ENCODE data around the gene CFDP1. TPM values are rescaled to one million over a fixed set of nuclear protein-coding genes. Genes with fewer than 3 reads are reported as not detected.

Gene CFDP1
- total and polyA plus RNA-seq, 8 donors, result 25.8 to 126 (median 60.7) TPM; not detected in 1

DNA sequence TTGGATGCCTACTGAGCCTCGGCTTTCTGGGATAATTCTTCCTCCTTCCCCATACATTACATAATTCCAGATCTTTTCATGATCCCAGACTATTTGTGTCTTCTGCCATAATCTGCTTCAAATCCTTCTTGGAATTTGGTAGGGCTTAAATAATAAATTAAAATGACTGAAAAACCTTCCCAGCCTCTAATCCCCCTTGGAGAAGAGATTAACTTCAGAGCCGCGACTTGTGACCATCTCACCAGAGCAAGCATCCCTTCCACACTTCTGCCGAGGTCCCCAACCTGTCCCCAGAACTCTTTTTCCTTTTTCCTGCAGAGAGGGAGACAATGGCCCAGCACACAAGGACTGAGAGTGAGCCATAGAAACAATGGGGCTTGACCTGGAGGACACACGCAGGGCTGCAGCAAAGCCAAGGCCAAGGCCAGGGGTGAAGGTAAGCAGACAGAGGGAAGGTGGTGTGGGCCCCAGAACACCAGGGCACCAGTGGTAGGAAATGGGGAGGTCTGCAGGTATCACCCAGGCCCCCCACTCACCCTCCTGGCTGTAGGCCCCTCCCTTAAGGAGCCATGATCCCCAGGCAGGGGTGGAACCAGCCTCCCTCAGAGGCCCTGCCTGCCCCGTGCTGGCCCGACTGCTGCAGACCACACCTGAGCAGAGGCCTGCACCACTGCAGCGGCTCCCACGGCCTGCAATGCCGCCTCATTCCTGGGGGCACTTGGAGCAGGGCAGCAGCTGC, 172.3 kb downstream of the CFDP1 start:
- peak in 1 of 2 donors; percentile 6 for DNase-seq
- Histone ChIP-seq H3K27me3 (peaks cover 0 to 22% (median 7%) of the 10 kb centered on the region in 3 donors), H3K36me3 (no peaks in the 10 kb centered on the region), H3K27ac (peak overlapping the region in 1 of 5 donors; percentile 22), H3K4me3 (no peak overlapping the region), H3K4me1 (peaks cover 57 to 84% (median 77%) of the 10 kb centered on the region in 4 donors), H3K9me3 (no peaks in the 10 kb centered on the region)
- intact Hi-C loops (cut with DNase I; ENCODE audit: low total_unique reads), result no loop called here
- WGBS, 5 donors, result 75 to 89% (median 79%) methylated on average over 9 to 10 of the region's 10 CpGs
- no peak for TF ChIP-seq POLR2AphosphoS5 (IDR thresholded peaks at IDR 0.05)
- TF ChIP-seq POLR2A (IDR thresholded peaks at IDR 0.05), result no peak
- no peak for TF ChIP-seq EP300 (IDR thresholded peaks at IDR 0.05)
- TF ChIP-seq, protein P1, sequence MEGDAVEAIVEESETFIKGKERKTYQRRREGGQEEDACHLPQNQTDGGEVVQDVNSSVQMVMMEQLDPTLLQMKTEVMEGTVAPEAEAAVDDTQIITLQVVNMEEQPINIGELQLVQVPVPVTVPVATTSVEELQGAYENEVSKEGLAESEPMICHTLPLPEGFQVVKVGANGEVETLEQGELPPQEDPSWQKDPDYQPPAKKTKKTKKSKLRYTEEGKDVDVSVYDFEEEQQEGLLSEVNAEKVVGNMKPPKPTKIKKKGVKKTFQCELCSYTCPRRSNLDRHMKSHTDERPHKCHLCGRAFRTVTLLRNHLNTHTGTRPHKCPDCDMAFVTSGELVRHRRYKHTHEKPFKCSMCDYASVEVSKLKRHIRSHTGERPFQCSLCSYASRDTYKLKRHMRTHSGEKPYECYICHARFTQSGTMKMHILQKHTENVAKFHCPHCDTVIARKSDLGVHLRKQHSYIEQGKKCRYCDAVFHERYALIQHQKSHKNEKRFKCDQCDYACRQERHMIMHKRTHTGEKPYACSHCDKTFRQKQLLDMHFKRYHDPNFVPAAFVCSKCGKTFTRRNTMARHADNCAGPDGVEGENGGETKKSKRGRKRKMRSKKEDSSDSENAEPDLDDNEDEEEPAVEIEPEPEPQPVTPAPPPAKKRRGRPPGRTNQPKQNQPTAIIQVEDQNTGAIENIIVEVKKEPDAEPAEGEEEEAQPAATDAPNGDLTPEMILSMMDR (IDR thresholded peaks at IDR 0.05), result no peak

DNA sequence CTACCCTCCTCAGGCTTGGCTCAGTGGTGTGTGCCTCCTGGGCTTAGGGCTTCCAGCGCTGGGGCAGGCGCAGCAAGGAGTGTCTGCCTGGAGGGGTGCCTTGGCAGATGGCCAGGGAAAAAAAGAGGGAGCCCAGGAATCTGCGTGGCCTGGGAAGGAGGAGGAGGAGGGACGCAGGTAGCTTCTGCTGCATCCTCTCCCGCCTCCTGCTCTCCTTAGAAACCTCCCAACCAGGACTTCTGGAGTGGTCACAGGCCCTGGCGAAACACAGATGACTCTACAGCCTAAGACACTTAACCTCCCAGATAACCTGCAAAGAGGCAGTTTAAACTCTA, 174.5 kb downstream of the CFDP1 start:
- Histone ChIP-seq H3K36me3 (no peaks in the 10 kb centered on the region), H3K27me3 (peaks cover 0 to 4% (median 0%) of the 10 kb centered on the region in 3 donors), H3K9me3 (no peaks in the 10 kb centered on the region), H3K4me1 (peaks cover 68 to 89% (median 84%) of the 10 kb centered on the region in 4 donors), H3K4me3 (no peak overlapping the region), H3K27ac (no peak overlapping the region)
- TF ChIP-seq, protein P1 (IDR thresholded peaks at IDR 0.05), result no peak
- TF ChIP-seq EP300 (IDR thresholded peaks at IDR 0.05) (no peak), POLR2AphosphoS5 (IDR thresholded peaks at IDR 0.05) (no peak), POLR2A (IDR thresholded peaks at IDR 0.05) (no peak)
- intact Hi-C loops (cut with DNase I; ENCODE audit: low total_unique reads), result no loop called here
- 59 to 91% (median 78%) methylated on average over 5 to 6 of the region's 6 CpGs for WGBS, 5 donors
- DNase-seq, result peak in 1 of 2 donors; percentile 24

DNA sequence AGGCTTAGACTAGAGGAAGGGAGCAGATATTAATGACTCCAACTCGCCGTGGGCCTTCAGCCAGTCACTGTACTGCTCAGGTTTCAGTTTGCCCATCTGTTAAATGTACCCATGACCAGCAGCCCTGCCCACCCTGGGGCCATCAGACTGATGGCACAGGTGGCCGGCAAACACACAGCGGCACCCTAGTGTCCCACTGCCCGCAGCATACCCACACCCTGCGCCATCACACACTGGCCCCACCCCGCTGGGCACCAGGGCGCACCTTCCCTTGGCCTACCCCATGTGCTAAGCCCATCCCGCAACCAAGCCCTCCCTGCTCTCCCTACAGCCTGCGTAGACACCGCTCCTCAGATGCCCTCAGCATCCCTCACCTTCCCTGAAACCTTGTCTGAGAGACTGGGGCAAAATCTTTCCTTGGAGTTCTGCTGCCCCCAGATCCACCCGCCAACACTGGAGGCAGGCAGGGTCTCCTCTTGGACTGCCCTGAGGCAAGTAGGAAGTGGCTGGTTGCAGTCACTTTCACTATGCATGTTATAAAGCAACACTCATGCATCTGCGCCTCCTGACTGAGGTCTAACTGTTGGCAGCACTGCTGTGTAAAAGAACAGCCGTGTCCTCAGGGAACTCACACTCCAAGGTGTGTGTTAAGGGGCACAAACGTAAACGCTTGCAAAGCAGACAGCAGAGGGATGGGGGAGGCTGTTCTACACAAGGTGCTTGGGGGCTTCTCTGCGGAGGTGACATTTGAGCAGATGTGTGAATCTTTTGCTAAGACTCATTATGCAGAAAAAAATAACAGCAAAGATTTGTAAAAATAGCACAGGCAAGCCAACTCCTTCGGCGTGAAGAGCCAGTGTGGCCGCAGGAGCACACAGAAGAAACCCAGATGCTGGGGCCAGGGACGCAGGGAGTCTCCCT, 175.2 kb downstream of the CFDP1 start:
- H3K9me3 ChIP-seq, result no peaks in the 10 kb centered on the region
- no peak overlapping the region for H3K4me3 ChIP-seq
- TF ChIP-seq EP300 (IDR thresholded peaks at IDR 0.05), result no peak
- TF ChIP-seq, protein P1 (IDR thresholded peaks at IDR 0.05), result no peak
- TF ChIP-seq POLR2A (IDR thresholded peaks at IDR 0.05), result no peak
- no peak for TF ChIP-seq POLR2AphosphoS5 (IDR thresholded peaks at IDR 0.05)
- no peaks in the 10 kb centered on the region for H3K36me3 ChIP-seq
- intact Hi-C loops (cut with DNase I; ENCODE audit: low total_unique reads), result no loop called here
- 80 to 89% (median 85%) methylated on average over 20 to 21 of the region's 21 CpGs for WGBS, 5 donors
- H3K4me1 ChIP-seq, result peaks cover 68 to 89% (median 84%) of the 10 kb centered on the region in 4 donors
- DNase-seq, result peak in 1 of 2 donors; percentile 17
- peak overlapping the region in 1 of 5 donors; percentile 68 for H3K27ac ChIP-seq
- peaks cover 0 to 9% (median 0%) of the 10 kb centered on the region in 3 donors for H3K27me3 ChIP-seq

DNA sequence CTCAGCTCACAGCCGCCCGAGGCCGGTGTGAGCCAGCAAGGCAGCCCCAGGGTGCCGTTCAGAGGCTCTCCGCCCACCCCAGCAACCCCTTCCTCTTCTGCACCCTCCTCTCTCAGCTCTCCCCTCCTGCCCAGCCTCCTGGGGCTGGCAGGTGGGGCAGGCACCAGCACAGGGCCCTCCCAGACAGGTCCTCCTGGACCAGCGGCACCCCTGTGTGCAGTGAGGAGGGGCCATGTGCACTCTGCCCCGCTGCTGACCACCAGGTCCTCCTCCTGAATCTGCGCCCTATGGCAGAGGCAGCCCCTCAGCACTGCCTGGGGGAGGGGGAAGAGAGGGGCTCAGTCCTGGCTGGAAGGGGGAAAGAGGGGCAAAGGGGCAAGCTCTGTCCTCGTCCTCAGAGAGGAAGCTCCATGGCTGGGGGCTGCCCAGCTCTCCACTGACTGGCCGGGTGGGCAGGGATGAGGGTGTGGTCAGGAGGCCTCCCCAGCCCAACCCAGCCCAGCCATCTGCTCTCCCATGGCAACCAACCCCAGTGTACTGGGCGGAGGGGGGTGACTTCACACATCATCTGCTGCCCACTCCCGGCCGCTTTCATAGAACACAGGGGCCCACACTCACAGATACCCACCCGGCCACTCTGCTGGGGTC, 176.5 kb downstream of the CFDP1 start:
- no peaks in the 10 kb centered on the region for H3K36me3 ChIP-seq
- intact Hi-C loops (cut with DNase I; ENCODE audit: low total_unique reads), result no loop called here
- TF ChIP-seq, protein P1 (IDR thresholded peaks at IDR 0.05), result no peak
- TF ChIP-seq POLR2AphosphoS5 (IDR thresholded peaks at IDR 0.05), result no peak
- no peak for TF ChIP-seq EP300 (IDR thresholded peaks at IDR 0.05)
- no peak for TF ChIP-seq POLR2A (IDR thresholded peaks at IDR 0.05)
- WGBS, 5 donors, result 29 to 52% (median 46%) methylated on average over 8 to 14 of the region's 14 CpGs
- H3K27ac ChIP-seq, result peak overlapping the region; percentile 32 to 75 (median 68)
- H3K4me1 ChIP-seq, result peaks cover 68 to 89% (median 84%) of the 10 kb centered on the region in 4 donors
- H3K27me3 ChIP-seq, result peaks cover 0 to 22% (median 0%) of the 10 kb centered on the region in 3 donors
- no peaks in the 10 kb centered on the region for H3K9me3 ChIP-seq
- peak overlapping the region in 1 of 4 donors; percentile 28 for H3K4me3 ChIP-seq
- DNase-seq, result peak; percentile 32 to 89
